Nephron (organoid): ENCODE data around the gene ZNF512B.

Source experiments
- H3K27ac Mint-ChIP-seq, 3 experiments: 2 replicates each; pipeline ENCODE4 v1.8.0; 2020; ENCODE audit warnings: mixed read lengths in 3 of 3, mild to moderate bottlenecking in 2 of 3, moderate library complexity in 1 of 3
- H3K27me3 Mint-ChIP-seq: 2 replicates; pipeline ENCODE4 v1.8.0; 2021; ENCODE audit warnings: low read depth, mild to moderate bottlenecking, moderate library complexity, mixed read lengths
- H3K36me3 Mint-ChIP-seq: 2 replicates; pipeline ENCODE4 v1.8.0; 2020; ENCODE audit warnings: low read depth, mixed read lengths
- H3K4me1 Mint-ChIP-seq: 2 replicates; pipeline ENCODE4 v1.8.0; 2020; ENCODE audit warnings: mixed read lengths
- H3K4me3 Mint-ChIP-seq, 3 experiments: 2 replicates each; pipeline ENCODE4 v1.8.0; 2020; ENCODE audit warnings: mild to moderate bottlenecking in 3 of 3, mixed read lengths in 3 of 3, moderate library complexity in 2 of 3
- H3K9me3 Mint-ChIP-seq: 2 replicates; pipeline ENCODE4 v1.8.0; 2020; ENCODE audit warnings: mixed read lengths
- TF ChIP-seq, protein P1 (sequence below), 3 experiments: fragments of 200-600 bp; sonication (generic); IDR thresholded peaks; one replicate each; pipeline ENCODE4 v1.5.0; 2021; ENCODE audit warnings: antibody characterized with exemption in 3 of 3; ENCODE audit not compliant: unreplicated experiment in 3 of 3

The ZNF512B gene

DNA sequence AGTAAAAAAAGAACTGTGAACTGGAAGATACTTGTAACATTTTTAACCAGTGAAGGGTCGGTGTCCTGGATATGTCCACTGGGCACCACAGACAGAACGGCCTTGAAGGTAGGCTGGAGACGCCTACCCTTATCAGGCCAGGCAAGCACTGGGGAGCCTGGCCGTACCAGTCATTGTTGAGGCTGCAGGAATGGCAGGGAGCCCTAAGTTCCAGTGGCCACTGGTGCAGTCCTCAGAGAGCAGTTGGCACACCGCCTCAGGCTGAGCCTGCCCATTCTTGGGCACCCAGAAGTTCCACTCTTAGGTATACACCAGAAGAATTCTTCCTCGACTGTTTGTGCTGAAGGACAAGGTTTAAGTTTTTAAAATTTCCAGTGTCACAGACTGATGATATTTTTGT is 54.3 kb downstream of the ZNF512B start:
- Mint-ChIP-seq H3K27me3 (no peaks in the 10 kb centered on the region), H3K27ac (no peak overlapping the region), H3K36me3 (peaks cover 25% of the 10 kb centered on the region), H3K4me3 (no peak overlapping the region), H3K9me3 (peaks cover 4% of the 10 kb centered on the region), H3K4me1 (peaks cover 15% of the 10 kb centered on the region)
- TF ChIP-seq, protein P1, sequence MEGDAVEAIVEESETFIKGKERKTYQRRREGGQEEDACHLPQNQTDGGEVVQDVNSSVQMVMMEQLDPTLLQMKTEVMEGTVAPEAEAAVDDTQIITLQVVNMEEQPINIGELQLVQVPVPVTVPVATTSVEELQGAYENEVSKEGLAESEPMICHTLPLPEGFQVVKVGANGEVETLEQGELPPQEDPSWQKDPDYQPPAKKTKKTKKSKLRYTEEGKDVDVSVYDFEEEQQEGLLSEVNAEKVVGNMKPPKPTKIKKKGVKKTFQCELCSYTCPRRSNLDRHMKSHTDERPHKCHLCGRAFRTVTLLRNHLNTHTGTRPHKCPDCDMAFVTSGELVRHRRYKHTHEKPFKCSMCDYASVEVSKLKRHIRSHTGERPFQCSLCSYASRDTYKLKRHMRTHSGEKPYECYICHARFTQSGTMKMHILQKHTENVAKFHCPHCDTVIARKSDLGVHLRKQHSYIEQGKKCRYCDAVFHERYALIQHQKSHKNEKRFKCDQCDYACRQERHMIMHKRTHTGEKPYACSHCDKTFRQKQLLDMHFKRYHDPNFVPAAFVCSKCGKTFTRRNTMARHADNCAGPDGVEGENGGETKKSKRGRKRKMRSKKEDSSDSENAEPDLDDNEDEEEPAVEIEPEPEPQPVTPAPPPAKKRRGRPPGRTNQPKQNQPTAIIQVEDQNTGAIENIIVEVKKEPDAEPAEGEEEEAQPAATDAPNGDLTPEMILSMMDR (IDR thresholded peaks at IDR 0.05; ENCODE audit: unreplicated experiment in 3 of 3): no peak

DNA sequence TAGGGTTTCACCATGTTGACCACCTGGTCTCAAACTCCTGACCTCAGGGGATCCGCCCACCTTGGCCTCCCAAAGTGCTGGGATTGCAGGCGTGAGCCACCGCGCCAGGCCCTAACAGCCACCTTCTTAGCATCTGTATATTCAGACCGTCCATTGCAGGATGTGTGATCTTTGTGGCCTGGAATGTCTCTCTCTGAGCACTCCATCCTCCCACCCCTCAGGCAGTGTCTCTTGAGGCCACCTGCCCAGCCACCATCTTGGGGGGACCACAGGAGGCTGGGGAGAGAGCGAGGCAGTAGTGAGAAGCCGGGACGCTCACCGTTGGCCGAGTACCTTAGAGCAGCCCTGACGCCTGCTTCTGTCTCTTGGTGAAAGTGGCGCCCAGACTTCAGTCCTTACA is 56.0 kb downstream of the ZNF512B start:
- peaks cover 30% of the 10 kb centered on the region for H3K36me3 Mint-ChIP-seq
- peaks cover 4% of the 10 kb centered on the region for H3K9me3 Mint-ChIP-seq
- peaks cover 20% of the 10 kb centered on the region for H3K4me1 Mint-ChIP-seq
- no peaks in the 10 kb centered on the region for H3K27me3 Mint-ChIP-seq
- H3K4me3 Mint-ChIP-seq: no peak overlapping the region
- H3K27ac Mint-ChIP-seq: no peak overlapping the region
- TF ChIP-seq, protein P1 (IDR thresholded peaks at IDR 0.05; ENCODE audit: unreplicated experiment in 3 of 3): no peak

DNA sequence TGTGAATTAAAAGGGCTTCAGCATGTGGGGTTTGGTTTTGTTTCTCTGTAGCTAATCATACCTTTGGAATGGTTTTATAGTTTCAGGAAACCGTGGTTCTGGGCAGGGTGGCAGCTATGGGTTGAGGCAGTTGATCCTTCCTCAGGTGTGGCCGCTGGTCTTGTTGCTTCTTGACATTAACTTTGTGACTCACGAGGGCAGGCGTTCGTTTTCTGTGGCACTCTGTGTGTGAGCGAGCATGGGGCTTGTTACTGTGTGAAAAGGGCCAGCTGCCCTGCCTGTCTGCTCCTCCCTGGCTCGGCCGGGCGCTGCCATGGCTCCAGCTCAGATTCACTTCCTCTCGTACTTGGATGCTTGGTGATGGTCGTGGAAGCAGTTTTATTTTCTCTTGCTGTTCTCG is 58.6 kb downstream of the ZNF512B start:
- TF ChIP-seq, protein P1 (IDR thresholded peaks at IDR 0.05; ENCODE audit: unreplicated experiment in 3 of 3): no peak
- Mint-ChIP-seq H3K4me1 (peaks cover 26% of the 10 kb centered on the region), H3K27ac (peak overlapping the region in 1 of 3 experiments; percentile 33), H3K36me3 (peaks cover 18% of the 10 kb centered on the region), H3K4me3 (no peak overlapping the region), H3K27me3 (no peaks in the 10 kb centered on the region), H3K9me3 (peaks cover 4% of the 10 kb centered on the region)

DNA sequence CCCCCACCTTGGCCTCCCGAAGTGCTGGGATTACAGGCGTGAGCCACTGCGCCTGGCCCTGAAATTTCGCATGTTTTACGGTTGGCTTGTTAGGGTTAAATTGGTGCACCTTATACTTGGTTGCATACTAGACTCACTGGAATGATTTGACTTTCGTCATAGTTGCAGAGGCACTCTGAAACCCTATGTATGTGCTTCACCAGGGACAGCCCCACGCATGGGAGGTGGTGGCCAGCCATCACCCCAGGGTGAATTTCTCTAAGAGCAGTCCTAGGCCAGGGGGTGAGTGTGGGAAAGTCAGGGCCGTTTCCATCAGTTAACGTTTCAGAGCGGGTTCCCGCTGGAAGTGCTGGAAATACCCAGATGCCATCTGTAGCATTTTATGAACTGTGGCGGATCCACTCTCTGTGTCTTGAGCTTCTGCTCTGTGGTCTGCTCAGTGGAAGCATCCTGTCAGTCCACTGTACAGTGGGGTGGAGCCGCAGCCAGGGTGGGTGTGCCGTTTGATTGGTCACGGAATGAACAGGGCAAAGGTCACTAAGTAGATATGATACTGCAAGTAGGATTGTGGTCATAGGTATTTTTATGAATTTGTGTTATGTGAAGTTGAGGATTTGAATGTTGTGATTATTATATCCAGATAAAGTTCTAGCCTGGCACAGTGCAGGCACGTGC is 61.6 kb downstream of the ZNF512B start:
- Mint-ChIP-seq H3K27me3 (no peaks in the 10 kb centered on the region), H3K4me3 (no peak overlapping the region), H3K27ac (peak overlapping the region in 1 of 3 experiments; percentile 11), H3K36me3 (peaks cover 4% of the 10 kb centered on the region), H3K4me1 (peaks cover 30% of the 10 kb centered on the region), H3K9me3 (no peaks in the 10 kb centered on the region)
- TF ChIP-seq, protein P1 (IDR thresholded peaks at IDR 0.05; ENCODE audit: unreplicated experiment in 3 of 3): no peak
